AG08395 (cell line): ENCODE results near the gene CLEC12A.
A peak's percentile ranks its signal among the peaks of the same experiment; 100 is the strongest.
"Not testable (repeated sequence)": the region's sequence is repeated elsewhere in the genome, so short reads cannot be mapped to it uniquely, and the experiment has no call there.

Experiments
- DNase-seq: peaks from one replicate; pipeline ENCODE4 v3.0.0; 2012; ENCODE audit warnings: mixed read lengths, low spot score

CLEC12A gene

GRCh38 chr12:9971181-9971580 lies at the start of gene CLEC12A:
Gene CLEC12A, plus strand, starts transcription at chr12:9971409. Its CDS starts 188 bp downstream, at chr12:9971597.
- DNase-seq = peak; percentile 8

DNA sequence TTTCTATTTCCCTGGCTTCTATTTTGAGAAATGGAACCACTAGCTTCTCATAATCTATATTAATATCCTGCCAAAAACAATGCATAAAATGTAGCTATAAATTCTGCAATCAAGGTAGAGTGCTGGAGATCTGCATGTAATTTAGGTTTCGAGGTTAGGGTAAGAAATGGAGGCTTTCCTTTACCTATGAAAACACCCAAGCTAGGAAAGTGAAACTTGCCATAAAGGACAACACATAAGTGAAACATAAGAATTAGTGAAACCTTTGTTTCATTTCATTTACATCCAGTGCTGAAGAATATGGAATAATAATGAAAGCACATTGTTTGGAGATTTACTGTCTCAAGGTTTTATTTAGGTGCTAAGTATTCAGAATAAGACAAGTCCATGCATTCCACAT lies 48.8 kb upstream of the CLEC12A start:
- DNase-seq = no peak

GRCh38 chr12:9925705-9926393 lies 45.4 kb upstream of the CLEC12A start:
- peak; percentile 50 for DNase-seq

GRCh38 chr12:9926876-9927275 lies 44.3 kb upstream of the CLEC12A start:
- DNase-seq = no peak

DNA sequence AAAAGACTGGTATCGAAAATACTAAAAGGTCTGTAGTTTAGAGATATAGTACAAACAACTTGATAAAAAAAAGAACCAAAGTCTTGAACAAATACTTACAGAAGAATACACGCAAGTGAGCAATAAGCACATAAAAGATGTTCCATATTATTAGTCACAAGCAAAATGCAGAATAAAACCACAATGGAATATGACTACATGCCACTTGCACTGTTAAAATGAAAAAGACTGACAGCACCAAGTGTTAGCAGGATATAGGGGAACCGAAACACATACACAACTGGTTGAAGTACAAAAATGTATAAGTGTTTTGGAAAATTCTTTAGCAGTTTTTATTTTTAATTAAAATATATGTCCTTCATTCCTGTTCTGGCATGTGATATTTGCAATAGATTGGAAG lies 42.6 kb upstream of the CLEC12A start:
- no peak for DNase-seq

- no peak for DNase-seq
Observed at GRCh38 chr12:9931245-9931644, 40.0 kb upstream of the CLEC12A start.

GRCh38 chr12:9932270-9932669 lies 38.9 kb upstream of the CLEC12A start, which contains the start of gene CLEC2A:
Gene CLEC2A, minus strand, starts transcription at chr12:9932370. Its CDS starts 41 bp downstream, at chr12:9932329.
- DNase-seq = no peak

DNA sequence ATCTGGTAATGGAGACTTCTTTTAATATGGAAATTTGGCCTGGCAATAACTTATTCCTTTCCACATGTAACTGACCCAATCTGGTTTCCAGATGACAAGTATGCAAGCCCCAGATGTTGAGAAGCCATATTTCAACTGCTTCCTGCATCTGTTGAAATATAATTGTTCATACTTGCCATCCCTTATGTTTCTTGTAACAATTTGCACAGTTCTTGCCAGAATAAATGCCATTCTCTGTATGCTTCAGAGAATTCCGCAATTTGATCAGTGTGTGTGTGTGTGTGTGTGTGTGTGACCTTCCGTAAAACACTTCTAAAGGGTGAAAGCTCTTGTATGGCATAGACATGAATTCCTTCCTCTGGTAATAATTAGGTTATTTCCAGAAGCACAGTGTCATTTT lies 37.3 kb upstream of the CLEC12A start:
- peak; percentile 40 for DNase-seq

GRCh38 chr12:9935026-9935425 lies 36.2 kb upstream of the CLEC12A start:
- DNase-seq = no peak

DNA sequence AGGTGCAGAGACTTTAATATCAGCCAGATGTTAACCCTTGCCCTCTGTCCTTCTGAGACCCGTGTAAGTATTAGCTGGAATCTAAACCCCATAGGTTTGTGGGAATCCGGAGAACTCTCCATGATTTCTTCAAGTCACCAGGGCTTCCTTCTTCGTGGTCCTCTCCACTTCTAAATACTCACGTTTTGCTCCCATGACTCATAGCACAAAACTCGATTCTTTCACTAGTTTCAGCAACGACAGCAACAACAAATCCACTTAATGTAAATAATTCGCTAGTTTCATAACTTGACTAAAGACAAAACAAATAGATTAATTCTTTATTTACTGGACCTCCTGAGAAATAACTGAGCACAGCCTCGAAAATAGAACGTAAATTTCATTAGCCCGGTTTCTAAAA lies 34.6 kb upstream of the CLEC12A start:
- DNase-seq = no peak

GRCh38 chr12:9940375-9940774 lies 30.8 kb upstream of the CLEC12A start:
- DNase-seq = no peak

- no peak for DNase-seq
Observed at GRCh38 chr12:9941838-9942237, 29.4 kb upstream of the CLEC12A start.

DNA sequence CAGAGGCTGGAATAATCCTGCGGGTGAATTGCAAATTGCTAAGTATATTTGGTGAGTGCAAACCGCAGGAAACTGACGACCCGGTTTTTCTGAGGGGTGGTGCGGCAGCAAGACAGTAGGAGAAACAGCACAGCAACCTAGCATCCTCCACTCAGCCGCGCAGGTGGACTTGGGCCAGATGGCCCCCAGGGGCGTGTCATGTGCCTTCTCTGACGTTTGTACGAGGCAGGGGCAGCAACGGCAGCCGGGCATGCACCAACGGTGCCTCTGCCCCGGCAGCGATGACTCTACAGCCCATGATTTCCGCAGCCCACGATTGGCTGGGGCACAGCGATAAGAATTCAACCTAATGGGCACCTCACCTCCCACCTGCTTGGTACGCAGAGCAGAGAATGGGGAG lies 28.0 kb upstream of the CLEC12A start:
- DNase-seq = no peak

DNA sequence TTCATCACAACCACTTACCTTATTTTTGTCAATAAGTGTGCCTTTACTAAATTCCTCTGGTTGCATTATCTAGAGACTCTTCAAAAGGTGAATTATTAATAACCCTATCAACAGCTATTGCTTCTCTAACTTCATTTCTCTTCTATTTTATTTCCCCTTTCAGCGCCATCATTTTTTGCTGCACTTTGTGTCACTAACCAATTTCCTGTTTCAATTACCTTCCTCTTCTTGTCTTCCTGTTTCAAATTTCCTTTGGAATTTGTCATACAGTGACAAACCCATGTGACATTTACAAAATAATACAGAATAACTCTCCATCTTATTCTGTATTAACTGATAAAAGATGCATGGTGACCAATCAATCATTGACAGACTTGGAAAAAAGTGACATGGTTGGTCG lies 26.8 kb upstream of the CLEC12A start:
- no peak for DNase-seq

- DNase-seq = no peak
Observed at GRCh38 chr12:9947674-9948073, 23.5 kb upstream of the CLEC12A start.

GRCh38 chr12:9948606-9949296 lies 22.5 kb upstream of the CLEC12A start:
- no peak for DNase-seq

DNA sequence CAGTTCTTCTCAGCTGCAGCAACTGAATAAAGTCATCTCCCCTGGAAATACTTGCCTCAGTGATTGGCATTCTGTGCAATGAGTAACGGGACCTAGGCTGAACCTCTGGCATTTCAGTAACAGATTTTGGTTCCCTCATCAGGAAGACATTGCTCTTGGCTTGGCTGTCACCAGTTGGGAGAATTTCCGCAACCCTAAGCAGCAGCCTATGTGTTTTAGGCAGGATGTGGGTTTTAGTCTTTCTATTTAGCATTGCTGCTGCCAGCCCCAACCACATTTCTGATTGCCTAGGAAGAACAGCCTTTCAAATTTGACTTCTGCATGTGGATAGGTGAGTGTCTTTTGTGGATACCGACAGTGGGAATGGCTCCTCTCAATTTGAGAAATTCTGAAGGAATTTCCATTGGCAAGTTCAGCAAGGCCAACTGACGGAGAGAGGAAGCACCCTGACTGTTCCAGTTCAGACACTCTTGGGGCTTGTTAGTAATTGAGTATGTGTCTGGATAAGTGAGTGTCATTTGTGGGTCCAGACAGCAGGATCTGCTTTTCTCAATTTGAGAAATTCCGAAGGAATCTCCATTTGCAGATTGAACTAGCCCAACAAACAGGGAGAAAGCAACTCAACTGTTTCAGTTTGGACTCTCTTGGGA lies 20.1 kb upstream of the CLEC12A start:
- peak; percentile 48 for DNase-seq

DNA sequence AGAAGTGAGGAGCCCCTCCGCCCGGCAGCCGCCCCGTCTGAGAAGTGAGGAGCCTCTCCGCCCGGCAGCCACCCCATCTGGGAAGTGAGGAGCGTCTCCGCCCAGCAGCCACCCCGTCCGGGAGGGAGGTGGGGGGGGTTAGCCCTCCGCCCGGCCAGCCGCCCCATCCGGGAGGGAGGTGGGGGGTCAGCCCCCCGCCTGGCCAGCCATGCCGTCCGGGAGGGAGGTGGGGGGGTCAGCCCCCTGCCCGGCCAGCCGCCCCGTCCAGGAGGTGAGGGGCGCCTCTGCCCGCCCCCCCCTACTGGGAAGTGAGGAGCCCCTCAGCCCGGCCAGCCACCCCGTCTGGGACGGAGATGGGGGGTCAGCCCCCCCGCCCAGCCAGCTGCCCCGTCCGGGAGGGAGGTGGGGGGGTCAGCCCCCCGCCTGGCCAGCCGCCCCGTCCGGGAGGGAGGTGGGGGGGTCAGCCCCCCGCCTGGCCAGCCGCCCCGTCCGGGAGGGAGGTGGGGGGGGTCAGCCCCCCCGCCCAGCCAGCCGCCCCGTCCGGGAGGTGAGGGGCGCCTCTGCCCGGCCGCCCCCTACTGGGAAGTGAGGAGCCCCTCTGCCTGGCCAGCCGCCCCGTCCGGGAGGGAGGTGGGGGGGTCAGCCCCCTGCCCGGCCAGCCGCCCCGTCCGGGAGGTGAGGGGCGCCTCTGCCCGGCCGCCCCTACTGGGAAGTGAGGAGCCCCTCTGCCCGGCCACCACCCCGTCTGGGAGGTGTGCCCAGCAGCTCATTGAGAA lies 18.1 kb upstream of the CLEC12A start:
- not testable (repeated sequence) for DNase-seq

DNA sequence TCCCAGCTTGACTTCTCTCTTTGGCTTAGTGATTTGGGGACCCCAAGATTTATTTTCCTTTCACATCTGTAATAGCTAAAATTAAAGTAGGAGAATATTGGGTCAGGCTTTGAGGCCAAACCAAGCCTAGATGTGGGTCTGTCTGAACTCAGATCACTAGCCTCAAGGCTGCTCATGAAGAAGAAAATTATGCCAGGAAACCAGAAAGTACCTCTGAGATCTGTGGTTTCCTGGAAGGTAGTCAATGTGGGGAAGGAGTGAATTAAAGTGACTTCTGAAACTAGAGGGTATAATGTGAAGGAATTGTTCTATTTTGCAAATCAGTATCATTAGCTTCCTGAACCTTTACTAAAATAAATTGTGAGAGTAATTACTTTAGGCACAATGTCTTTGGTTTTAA lies 13.4 kb upstream of the CLEC12A start:
- DNase-seq = no peak

GRCh38 chr12:9960590-9960989 lies 10.6 kb upstream of the CLEC12A start:
- no peak for DNase-seq

GRCh38 chr12:9961106-9961505 lies 10.1 kb upstream of the CLEC12A start:
- no peak for DNase-seq

GRCh38 chr12:9961901-9962300 lies 9.3 kb upstream of the CLEC12A start:
- DNase-seq = no peak
